ENCODE measurements around the gene VCL. TPM values are rescaled to one million over a fixed set of nuclear protein-coding genes. Genes with fewer than 3 reads are reported as not detected.

VCL gene
- total RNA-seq, 4 donors from 2014 or later, result 69.1 to 109 (median 90.1) TPM

GRCh38 chr10:74164716-74165529 lies 167.0 kb downstream of the VCL start:
- no peak for TF ChIP-seq CTCF (IDR thresholded peaks at IDR 0.05)
- DNase-seq (ENCODE audit: low spot score) (no peak), ATAC-seq (ENCODE audit: low FRiP score) (no peak)

- ATAC-seq (ENCODE audit: low FRiP score), result no peak
- no peak for TF ChIP-seq CTCF (IDR thresholded peaks at IDR 0.05)
- DNase-seq (ENCODE audit: low spot score), result no peak
Observed at GRCh38 chr10:74165530-74165901, 167.6 kb downstream of the VCL start.

- no peak for DNase-seq (ENCODE audit: low spot score)
- ATAC-seq (ENCODE audit: low FRiP score), result no peak
- TF ChIP-seq CTCF (IDR thresholded peaks at IDR 0.05), result no peak
Observed at GRCh38 chr10:74167443-74167842, 169.5 kb downstream of the VCL start.

Other genes with a start within 250 kb of the VCL start
- gene CHCHD1, start 216.1 kb upstream of the VCL start, total RNA-seq, result 10 to 100 TPM; 20.5 to 29.1 (median 25.0) TPM
- 100 to 1,000 TPM in 1 of 4 donors, 10 to 100 TPM in 3; 63.2 to 128 (median 79.3) TPM for gene ZSWIM8, start 212.5 kb upstream of the VCL start, total RNA-seq
- 10 to 100 TPM; 21.4 to 66.2 (median 35.7) TPM for gene NDST2, start 186.5 kb upstream of the VCL start, total RNA-seq
- 10 to 100 TPM; 10.6 to 35.8 (median 15.6) TPM for gene CAMK2G, start 123.6 kb upstream of the VCL start, total RNA-seq
- gene PLAU, start 87.0 kb upstream of the VCL start, total RNA-seq, result 10 to 100 TPM in 3 of 4 donors, 1 to 10 TPM in 1; 7.3 to 75.2 (median 31.9) TPM
- gene AP3M1, start 152.7 kb downstream of the VCL start, total RNA-seq, result 10 to 100 TPM; 23.8 to 33.6 (median 26.5) TPM
- gene ADK, start 153.1 kb downstream of the VCL start, total RNA-seq, result 10 to 100 TPM; 19.4 to 23.3 (median 22.0) TPM

All from omental fat pad (tissue), 4 donors.